GM13977 (cell line): Measurements from ENCODE around the gene AKAP7.

Experiments
- DNase-seq: peaks from one replicate; pipeline ENCODE4 v3.0.0; 2012; ENCODE audit warnings: low spot score
- CTCF ChIP-seq: IDR thresholded peaks from 2 replicates; pipeline ENCODE4 v1.5.1; 2012; ENCODE audit warnings: mild to moderate bottlenecking, control low read depth; ENCODE audit not compliant: insufficient read depth; ENCODE audit errors: extremely low read depth, missing control alignments
- in situ Hi-C: fragments of 300-500 bp; cut with MboI; formaldehyde crosslinking; loops from one replicate; pipeline ENCODE4 v1.12.0; 2022; ENCODE audit warnings: low sequenced_read_pairs, low pct_unique_long_range_greater_than_20kb, mixed read lengths, inconsistent platforms; ENCODE audit not compliant: unreplicated experiment

AKAP7 gene

GRCh38 chr6:131281471-131282270 lies 146.4 kb downstream of the AKAP7 start:
- DNase-seq: no peak
- in situ Hi-C loops: no loop called here
- TF ChIP-seq CTCF: no peak

- no peak for DNase-seq
- in situ Hi-C loops: no loop called here
- TF ChIP-seq CTCF: no peak
These were observed 147.1 kb downstream of the AKAP7 start for GRCh38 chr6:131282365-131282764.

GRCh38 chr6:131283466-131284175 lies 148.4 kb downstream of the AKAP7 start:
- in situ Hi-C loops: no loop called here
- DNase-seq: no peak
- no peak for TF ChIP-seq CTCF

GRCh38 chr6:131285548-131285947 lies 150.3 kb downstream of the AKAP7 start:
- in situ Hi-C loops: no loop called here
- DNase-seq: no peak
- no peak for TF ChIP-seq CTCF

GRCh38 chr6:131286469-131287040 lies 151.3 kb downstream of the AKAP7 start:
- in situ Hi-C loops: no loop called here
- TF ChIP-seq CTCF: no peak
- DNase-seq: no peak

GRCh38 chr6:131288214-131288613 lies 152.9 kb downstream of the AKAP7 start:
- TF ChIP-seq CTCF: no peak
- no peak for DNase-seq
- in situ Hi-C loops: no loop called here
